Measurements from ENCODE around the gene MED20. TPM values are rescaled to one million over a fixed set of nuclear protein-coding genes. Genes with fewer than 3 reads are reported as not detected.

MED20 gene
- polyA plus RNA-seq, 1 donor = 18.7 TPM

GRCh38 chr6:41914343-41914742 is 6.6 kb downstream of the MED20 start:
- no peak for DNase-seq (ENCODE audit: low read depth)

GRCh38 chr6:41909727-41910126 is 11.2 kb downstream of the MED20 start:
- no peak for DNase-seq (ENCODE audit: low read depth)

- DNase-seq (ENCODE audit: low read depth) = no peak
These were observed 18.9 kb downstream of the MED20 start for GRCh38 chr6:41901882-41902519.

GRCh38 chr6:41900861-41901260 is 20.1 kb downstream of the MED20 start:
- DNase-seq (ENCODE audit: low read depth) = no peak

- no peak for DNase-seq (ENCODE audit: low read depth)
These were observed 24.7 kb downstream of the MED20 start for GRCh38 chr6:41896281-41896680.

- DNase-seq (ENCODE audit: low read depth) = peak; percentile 34
These were observed 25.4 kb downstream of the MED20 start, which contains the start of gene USP49 for GRCh38 chr6:41895300-41896233. Gene USP49 (minus strand): TSS chr6:41895375. CDS start chr6:41806983, 88,392 bp downstream.

GRCh38 chr6:41894366-41895299 is 26.3 kb downstream of the MED20 start:
- DNase-seq (ENCODE audit: low read depth) = no peak

GRCh38 chr6:41892921-41893564 is 27.9 kb downstream of the MED20 start:
- DNase-seq (ENCODE audit: low read depth) = no peak

GRCh38 chr6:41887331-41887751 is 33.6 kb downstream of the MED20 start:
- no peak for DNase-seq (ENCODE audit: low read depth)

- no peak for DNase-seq (ENCODE audit: low read depth)
These were observed 35.0 kb downstream of the MED20 start for GRCh38 chr6:41885930-41886329.

- DNase-seq (ENCODE audit: low read depth) = no peak
These were observed 36.0 kb downstream of the MED20 start for GRCh38 chr6:41884957-41885356.

- no peak for DNase-seq (ENCODE audit: low read depth)
These were observed 39.4 kb downstream of the MED20 start for GRCh38 chr6:41881506-41881905.

GRCh38 chr6:41878961-41879405 is 42.0 kb downstream of the MED20 start:
- DNase-seq (ENCODE audit: low read depth) = no peak

- DNase-seq (ENCODE audit: low read depth) = no peak
These were observed 42.7 kb downstream of the MED20 start for GRCh38 chr6:41878246-41878645.

GRCh38 chr6:41877051-41877680 is 43.8 kb downstream of the MED20 start:
- DNase-seq (ENCODE audit: low read depth) = no peak

- no peak for DNase-seq (ENCODE audit: low read depth)
These were observed 46.2 kb downstream of the MED20 start for GRCh38 chr6:41874741-41875140.

GRCh38 chr6:41872147-41872546 is 48.8 kb downstream of the MED20 start:
- no peak for DNase-seq (ENCODE audit: low read depth)

- DNase-seq (ENCODE audit: low read depth) = no peak
These were observed 49.2 kb downstream of the MED20 start for GRCh38 chr6:41871691-41872090.

GRCh38 chr6:41859356-41859755 is 61.6 kb downstream of the MED20 start:
- DNase-seq (ENCODE audit: low read depth) = no peak

- no peak for DNase-seq (ENCODE audit: low read depth)
These were observed 62.2 kb downstream of the MED20 start for GRCh38 chr6:41858703-41859102.
